ENCODE measurements around the gene SP4.

The SP4 gene

DNA sequence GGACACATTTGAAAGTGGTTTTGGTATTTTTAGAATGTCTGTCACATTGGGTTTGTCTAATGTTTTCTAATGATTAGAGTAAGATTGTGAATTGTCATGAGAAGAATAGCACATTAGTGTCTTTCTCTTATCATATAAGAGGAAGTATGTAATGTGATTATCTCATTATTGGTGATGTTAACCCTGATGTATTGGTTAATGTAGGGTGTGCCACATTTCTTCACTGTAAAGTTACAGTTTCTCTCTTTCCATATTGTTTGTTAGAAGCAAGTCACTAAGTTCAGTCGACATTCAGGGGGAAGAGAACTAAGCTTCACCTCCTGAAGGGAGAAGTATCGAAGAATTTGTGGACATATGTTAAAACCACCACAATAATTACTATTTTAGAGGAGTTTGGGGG lies 58.6 kb downstream of the SP4 start:
- H4K20me1 ChIP-seq (ENCODE audit: insufficient read depth): no peaks in the 10 kb centered on the region
- H3K27ac ChIP-seq: no peak overlapping the region
- TF ChIP-seq, protein P1, sequence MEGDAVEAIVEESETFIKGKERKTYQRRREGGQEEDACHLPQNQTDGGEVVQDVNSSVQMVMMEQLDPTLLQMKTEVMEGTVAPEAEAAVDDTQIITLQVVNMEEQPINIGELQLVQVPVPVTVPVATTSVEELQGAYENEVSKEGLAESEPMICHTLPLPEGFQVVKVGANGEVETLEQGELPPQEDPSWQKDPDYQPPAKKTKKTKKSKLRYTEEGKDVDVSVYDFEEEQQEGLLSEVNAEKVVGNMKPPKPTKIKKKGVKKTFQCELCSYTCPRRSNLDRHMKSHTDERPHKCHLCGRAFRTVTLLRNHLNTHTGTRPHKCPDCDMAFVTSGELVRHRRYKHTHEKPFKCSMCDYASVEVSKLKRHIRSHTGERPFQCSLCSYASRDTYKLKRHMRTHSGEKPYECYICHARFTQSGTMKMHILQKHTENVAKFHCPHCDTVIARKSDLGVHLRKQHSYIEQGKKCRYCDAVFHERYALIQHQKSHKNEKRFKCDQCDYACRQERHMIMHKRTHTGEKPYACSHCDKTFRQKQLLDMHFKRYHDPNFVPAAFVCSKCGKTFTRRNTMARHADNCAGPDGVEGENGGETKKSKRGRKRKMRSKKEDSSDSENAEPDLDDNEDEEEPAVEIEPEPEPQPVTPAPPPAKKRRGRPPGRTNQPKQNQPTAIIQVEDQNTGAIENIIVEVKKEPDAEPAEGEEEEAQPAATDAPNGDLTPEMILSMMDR (conservative IDR thresholded peaks at IDR 0.05; ENCODE audit: low read depth, low read length): no peak
- no peak overlapping the region for H3K4me3 ChIP-seq (IDR thresholded peaks at IDR 0.05; ENCODE audit: insufficient read depth, low read depth, low read length)
- H3K4me1 ChIP-seq (ENCODE audit: low read depth, poor library complexity, severe bottlenecking): no peaks in the 10 kb centered on the region
- H3K9ac ChIP-seq: no peak overlapping the region
- no peak overlapping the region for H2AFZ ChIP-seq (ENCODE audit: low read depth)
- H3K36me3 ChIP-seq (ENCODE audit: insufficient read depth): no peaks in the 10 kb centered on the region
- no peaks in the 10 kb centered on the region for H3K79me2 ChIP-seq (ENCODE audit: insufficient read depth, low read depth)
- no peaks in the 10 kb centered on the region for H3K27me3 ChIP-seq (ENCODE audit: insufficient read depth, low read depth)
- H3K4me2 ChIP-seq: no peak overlapping the region

DNA sequence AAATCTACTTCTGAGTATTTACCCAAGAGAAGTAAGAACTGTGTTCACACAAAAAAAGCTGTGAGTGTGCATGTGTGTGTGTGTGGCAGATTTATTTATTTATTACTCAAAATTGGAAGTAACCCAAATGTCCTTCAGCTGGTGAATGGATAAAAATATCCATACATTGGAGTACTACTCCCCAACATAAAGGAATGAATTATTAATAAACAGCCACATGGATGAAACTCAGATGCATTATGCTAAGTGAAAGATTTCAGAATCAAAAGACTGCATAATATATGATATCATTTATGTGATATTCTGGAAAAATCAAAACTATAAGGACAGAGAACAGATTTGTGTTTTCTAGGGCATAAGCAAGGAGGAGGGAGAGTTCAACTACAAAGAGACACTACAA lies 67.8 kb downstream of the SP4 start:
- Histone ChIP-seq H4K20me1 (ENCODE audit: insufficient read depth) (no peaks in the 10 kb centered on the region), H3K4me1 (ENCODE audit: low read depth, poor library complexity, severe bottlenecking) (no peaks in the 10 kb centered on the region), H3K36me3 (ENCODE audit: insufficient read depth) (no peaks in the 10 kb centered on the region), H2AFZ (ENCODE audit: low read depth) (no peak overlapping the region), H3K9ac (no peak overlapping the region), H3K4me3 (IDR thresholded peaks at IDR 0.05; ENCODE audit: insufficient read depth, low read depth, low read length) (no peak overlapping the region), H3K4me2 (no peak overlapping the region), H3K27me3 (ENCODE audit: insufficient read depth, low read depth) (no peaks in the 10 kb centered on the region), H3K79me2 (ENCODE audit: insufficient read depth, low read depth) (no peaks in the 10 kb centered on the region), H3K27ac (no peak overlapping the region)
- TF ChIP-seq, protein P1 (conservative IDR thresholded peaks at IDR 0.05; ENCODE audit: low read depth, low read length): no peak

DNA sequence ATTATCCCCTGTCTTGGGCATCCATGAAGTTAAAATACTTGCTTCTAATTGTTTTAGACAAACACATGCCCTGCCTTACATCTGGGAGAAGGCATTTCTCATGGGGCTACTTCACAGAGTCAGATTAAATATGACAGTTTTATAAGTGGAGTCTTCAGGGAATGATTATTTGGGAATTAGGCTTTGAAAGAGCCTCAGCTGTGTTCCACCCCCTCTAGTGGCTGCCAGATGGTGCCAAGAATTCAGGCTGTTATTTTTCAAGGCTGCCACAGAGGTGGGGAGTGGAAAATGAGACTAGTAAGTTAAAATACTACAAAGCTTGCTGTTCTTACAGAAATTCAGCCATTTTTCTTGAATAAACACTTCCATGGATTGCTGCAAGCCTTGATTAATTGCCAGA lies 69.2 kb downstream of the SP4 start:
- no peaks in the 10 kb centered on the region for H3K27me3 ChIP-seq (ENCODE audit: insufficient read depth, low read depth)
- TF ChIP-seq, protein P1 (conservative IDR thresholded peaks at IDR 0.05; ENCODE audit: low read depth, low read length): peak; percentile 60

DNA sequence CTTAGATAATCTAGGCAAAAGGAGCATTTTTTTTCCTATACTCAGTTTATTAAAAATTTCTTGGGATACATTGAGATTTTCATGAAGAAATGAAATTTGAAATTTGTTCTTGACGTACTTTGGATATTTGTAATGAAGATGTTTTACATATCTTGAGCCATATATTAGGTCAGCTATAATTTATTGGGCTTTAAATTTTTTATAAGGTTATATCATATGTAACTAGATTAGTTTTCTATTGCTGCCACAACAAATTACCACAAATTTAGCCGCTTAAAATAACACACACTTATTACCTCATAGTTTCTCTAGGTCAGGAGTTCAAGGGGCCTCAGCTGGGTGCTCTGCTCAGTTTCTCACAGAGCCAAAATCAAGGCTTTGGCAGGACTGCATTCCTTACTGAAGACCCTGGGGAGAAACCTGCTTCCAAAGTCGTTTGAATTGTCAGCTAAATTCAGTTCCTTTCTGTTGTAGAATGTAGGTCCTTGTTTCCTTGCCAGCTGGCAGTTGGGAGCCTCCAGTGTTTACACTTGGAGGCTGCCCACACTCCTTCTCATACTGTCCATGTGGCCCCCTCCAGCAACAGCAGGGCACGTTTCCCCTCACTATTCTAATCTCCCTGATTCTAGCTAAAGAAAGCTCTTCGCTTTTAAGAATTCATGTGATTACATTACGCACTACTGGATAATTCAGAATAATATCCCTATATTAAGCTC lies 72.4 kb downstream of the SP4 start:
- no peaks in the 10 kb centered on the region for H3K4me1 ChIP-seq (ENCODE audit: low read depth, poor library complexity, severe bottlenecking)
- H4K20me1 ChIP-seq (ENCODE audit: insufficient read depth): no peaks in the 10 kb centered on the region
- H3K36me3 ChIP-seq (ENCODE audit: insufficient read depth): no peaks in the 10 kb centered on the region
- H3K27ac ChIP-seq: no peak overlapping the region
- H3K27me3 ChIP-seq (ENCODE audit: insufficient read depth, low read depth): no peaks in the 10 kb centered on the region
- H2AFZ ChIP-seq (ENCODE audit: low read depth): no peak overlapping the region
- H3K9ac ChIP-seq: no peak overlapping the region
- no peaks in the 10 kb centered on the region for H3K79me2 ChIP-seq (ENCODE audit: insufficient read depth, low read depth)
- TF ChIP-seq, protein P1 (conservative IDR thresholded peaks at IDR 0.05; ENCODE audit: low read depth, low read length): no peak
- H3K4me2 ChIP-seq: no peak overlapping the region
- no peak overlapping the region for H3K4me3 ChIP-seq (IDR thresholded peaks at IDR 0.05; ENCODE audit: insufficient read depth, low read depth, low read length)

More for the DNA sequence above, 69.2 kb downstream of the SP4 start:
- H2AFZ ChIP-seq (ENCODE audit: low read depth): no peak overlapping the region
- no peak overlapping the region for H3K9ac ChIP-seq
- H3K4me1 ChIP-seq (ENCODE audit: low read depth, poor library complexity, severe bottlenecking): no peaks in the 10 kb centered on the region
- H3K79me2 ChIP-seq (ENCODE audit: insufficient read depth, low read depth): no peaks in the 10 kb centered on the region
- H3K4me3 ChIP-seq (IDR thresholded peaks at IDR 0.05; ENCODE audit: insufficient read depth, low read depth, low read length): no peak overlapping the region
- H3K36me3 ChIP-seq (ENCODE audit: insufficient read depth): no peaks in the 10 kb centered on the region
- H3K4me2 ChIP-seq: no peak overlapping the region
- H4K20me1 ChIP-seq (ENCODE audit: insufficient read depth): no peaks in the 10 kb centered on the region
- H3K27ac ChIP-seq: no peak overlapping the region
